Measurements from ENCODE around the gene PLEKHM1.

Gene PLEKHM1

DNA sequence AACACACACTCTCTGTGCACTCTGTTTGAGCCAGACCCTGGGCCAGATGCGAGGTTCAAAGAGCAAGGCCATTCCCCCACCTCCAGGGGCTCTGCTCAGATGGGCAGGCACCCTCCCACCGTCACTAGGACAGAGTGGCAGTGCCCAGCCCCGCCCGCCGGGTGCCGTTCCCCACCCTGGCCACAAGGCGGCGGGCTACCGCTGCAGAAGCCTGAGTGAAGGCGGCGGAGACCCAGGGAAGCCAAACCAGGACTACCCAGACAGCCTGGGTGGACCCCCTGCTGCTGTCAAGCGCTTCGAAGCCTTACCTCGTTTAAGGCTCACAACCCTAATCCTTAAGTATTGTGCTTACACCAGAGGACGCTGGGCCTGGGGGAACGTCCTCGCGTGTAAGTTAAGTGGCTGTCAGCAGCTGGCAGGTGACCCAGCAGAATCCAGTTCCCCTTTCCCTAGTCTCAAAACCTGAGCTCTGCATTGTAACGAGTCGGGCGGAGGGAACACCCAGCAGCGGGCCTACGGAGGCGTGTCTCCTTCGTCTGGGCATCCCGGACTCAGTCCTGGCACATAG lies 62.4 kb downstream of the PLEKHM1 start:
- peaks cover 10% of the 10 kb centered on the region for H3K4me1 ChIP-seq (ENCODE audit: control insufficient read depth, low read depth, low read length)
- H3K27me3 ChIP-seq (ENCODE audit: control insufficient read depth, insufficient read depth, low read length) = peaks cover 64% of the 10 kb centered on the region
- H3K4me3 ChIP-seq (ENCODE audit: low read length) = no peak overlapping the region
- H3K9me3 ChIP-seq (ENCODE audit: control insufficient read depth, low read depth, low read length) = no peaks in the 10 kb centered on the region
- H3K36me3 ChIP-seq (ENCODE audit: control insufficient read depth, low read depth, low read length) = no peaks in the 10 kb centered on the region
- no peak overlapping the region for H3K9ac ChIP-seq (ENCODE audit: low read length)
- H3K27ac ChIP-seq (ENCODE audit: low read length) = no peak overlapping the region

DNA sequence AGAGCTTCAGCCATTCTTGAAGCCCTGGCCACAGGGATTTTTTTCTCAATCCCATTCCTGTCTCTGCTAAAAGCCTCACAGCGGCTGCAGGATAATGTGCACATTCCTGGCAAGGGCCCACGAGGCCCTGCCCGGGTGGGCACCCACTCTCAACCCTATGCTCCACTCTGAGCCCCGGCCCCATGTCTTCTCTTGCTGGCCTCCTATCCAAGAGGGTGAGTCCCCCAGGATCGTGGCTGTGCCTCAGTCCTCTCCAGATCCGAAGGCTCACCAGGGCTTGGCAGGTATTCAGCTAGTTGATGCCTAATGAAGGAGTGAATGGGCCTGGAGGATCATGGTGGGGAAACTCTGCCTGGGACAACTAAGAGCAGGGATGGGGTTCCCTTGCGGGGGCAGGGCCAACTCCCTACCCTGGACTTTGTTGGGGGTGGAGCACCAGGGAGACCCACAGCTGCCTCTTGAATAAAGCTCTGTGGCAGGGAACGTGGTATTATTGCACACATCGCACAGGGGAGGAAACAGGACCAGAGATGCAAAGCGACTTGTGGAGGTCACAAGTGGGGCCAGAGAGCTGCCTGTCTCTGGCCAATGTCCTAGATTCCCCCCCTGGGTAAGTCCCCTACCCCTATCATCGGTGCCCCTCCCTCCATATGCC lies 63.2 kb downstream of the PLEKHM1 start:
- no peak overlapping the region for H3K9ac ChIP-seq (ENCODE audit: low read length)

DNA sequence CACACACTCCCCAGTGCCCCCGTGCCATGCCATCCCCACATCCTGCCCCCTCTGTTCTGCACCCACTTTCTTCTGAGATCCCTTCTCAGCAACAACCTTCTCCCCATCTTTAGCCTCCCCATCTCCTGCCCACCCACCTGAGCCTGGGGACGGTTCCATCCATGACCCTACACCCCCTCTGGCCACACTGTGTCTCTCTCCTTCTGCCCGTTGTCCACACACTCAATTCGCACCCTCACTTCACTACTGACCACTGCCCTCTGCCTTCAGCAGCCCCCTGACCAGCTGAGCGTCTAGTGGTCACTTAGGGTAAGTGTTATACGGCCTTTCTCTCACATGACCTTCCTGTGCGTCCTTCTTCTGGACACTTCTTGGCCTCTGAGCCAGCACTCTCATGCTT lies 64.0 kb downstream of the PLEKHM1 start:
- peaks cover 10% of the 10 kb centered on the region for H3K4me1 ChIP-seq (ENCODE audit: control insufficient read depth, low read depth, low read length)
- H3K9ac ChIP-seq (ENCODE audit: low read length) = no peak overlapping the region
- peaks cover 50% of the 10 kb centered on the region for H3K27me3 ChIP-seq (ENCODE audit: control insufficient read depth, insufficient read depth, low read length)
- no peaks in the 10 kb centered on the region for H3K9me3 ChIP-seq (ENCODE audit: control insufficient read depth, low read depth, low read length)
- H3K36me3 ChIP-seq (ENCODE audit: control insufficient read depth, low read depth, low read length) = no peaks in the 10 kb centered on the region
- H3K4me3 ChIP-seq (ENCODE audit: low read length) = no peak overlapping the region
- H3K27ac ChIP-seq (ENCODE audit: low read length) = no peak overlapping the region

More for the DNA sequence above, 63.2 kb downstream of the PLEKHM1 start:
- no peaks in the 10 kb centered on the region for H3K9me3 ChIP-seq (ENCODE audit: control insufficient read depth, low read depth, low read length)
- H3K4me3 ChIP-seq (ENCODE audit: low read length) = no peak overlapping the region
- H3K36me3 ChIP-seq (ENCODE audit: control insufficient read depth, low read depth, low read length) = no peaks in the 10 kb centered on the region
- H3K27me3 ChIP-seq (ENCODE audit: control insufficient read depth, insufficient read depth, low read length) = peaks cover 57% of the 10 kb centered on the region
- peaks cover 10% of the 10 kb centered on the region for H3K4me1 ChIP-seq (ENCODE audit: control insufficient read depth, low read depth, low read length)
- H3K27ac ChIP-seq (ENCODE audit: low read length) = no peak overlapping the region

DNA sequence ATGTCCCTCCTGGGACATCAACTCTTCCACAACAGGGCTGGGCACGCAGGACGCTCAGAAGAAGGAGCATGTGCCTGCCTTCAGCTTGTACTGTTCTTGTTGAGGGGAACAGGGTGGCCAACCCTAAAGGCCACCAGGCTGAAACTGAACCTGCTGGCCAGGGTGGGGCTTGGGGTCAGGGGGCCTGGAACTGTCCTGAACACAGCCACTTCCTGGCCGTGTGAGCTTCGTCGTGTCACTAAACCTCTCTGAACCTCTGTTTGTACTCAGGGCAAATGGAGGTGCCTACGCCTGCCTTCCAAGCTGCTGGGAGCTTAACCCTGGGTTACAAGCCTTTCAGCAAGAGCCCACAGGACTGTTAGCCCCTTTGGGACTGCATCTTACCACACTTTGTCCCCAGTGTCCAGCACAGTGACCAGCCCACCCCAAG lies 64.5 kb downstream of the PLEKHM1 start:
- peak overlapping the region; percentile 52 for H3K4me3 ChIP-seq (ENCODE audit: low read length)

DNA sequence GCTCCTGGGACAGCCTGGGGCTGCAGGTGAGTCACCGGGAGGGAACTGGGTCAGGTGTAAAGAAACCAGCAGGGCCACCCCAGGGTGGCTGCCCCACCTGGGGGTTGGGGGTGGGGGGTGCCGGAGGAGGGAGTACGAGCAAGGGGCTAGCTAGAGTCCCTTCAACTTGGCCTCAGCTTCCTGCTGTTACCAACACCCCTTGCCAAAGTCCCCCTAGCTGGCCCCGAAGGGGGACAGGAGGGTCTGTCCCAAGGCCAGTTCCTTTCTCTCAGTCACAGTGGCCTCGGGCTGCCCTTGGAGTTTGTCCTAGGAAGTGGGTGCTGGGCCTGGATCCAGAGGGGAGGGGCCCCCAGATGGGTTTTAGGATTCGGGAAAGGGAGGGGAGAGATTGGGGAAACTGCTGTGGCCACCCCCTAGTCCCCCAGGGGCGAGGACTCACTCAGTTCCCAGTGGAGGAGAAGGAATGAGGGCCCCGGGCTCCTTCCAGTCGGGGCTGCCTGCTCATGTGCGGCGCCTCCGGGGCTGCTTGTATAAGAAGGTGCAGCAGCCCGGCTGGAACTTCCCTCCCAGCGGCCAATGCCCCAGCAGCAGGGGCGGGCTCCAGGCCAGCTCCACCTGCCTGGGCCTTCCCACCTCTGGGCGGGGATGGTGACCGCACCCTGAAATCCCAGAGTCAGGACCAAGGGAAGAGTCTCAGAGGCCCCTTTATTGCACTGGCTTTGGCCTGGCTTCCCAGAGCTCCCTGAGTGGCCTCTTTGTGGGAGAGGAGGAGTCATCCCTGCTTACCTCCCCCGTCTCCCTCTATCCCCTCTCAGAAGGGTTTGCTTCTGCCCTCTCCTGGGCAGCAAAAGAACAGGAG lies 65.2 kb downstream of the PLEKHM1 start:
- H3K4me3 ChIP-seq (ENCODE audit: low read length) = peak overlapping the region; percentile 52
- H3K27me3 ChIP-seq (ENCODE audit: control insufficient read depth, insufficient read depth, low read length) = peaks cover 38% of the 10 kb centered on the region
- peaks cover 10% of the 10 kb centered on the region for H3K4me1 ChIP-seq (ENCODE audit: control insufficient read depth, low read depth, low read length)
- H3K9me3 ChIP-seq (ENCODE audit: control insufficient read depth, low read depth, low read length) = no peaks in the 10 kb centered on the region
- H3K9ac ChIP-seq (ENCODE audit: low read length) = no peak overlapping the region
- no peaks in the 10 kb centered on the region for H3K36me3 ChIP-seq (ENCODE audit: control insufficient read depth, low read depth, low read length)
- no peak overlapping the region for H3K27ac ChIP-seq (ENCODE audit: low read length)

More for the DNA sequence above, 64.5 kb downstream of the PLEKHM1 start:
- no peaks in the 10 kb centered on the region for H3K36me3 ChIP-seq (ENCODE audit: control insufficient read depth, low read depth, low read length)
- no peaks in the 10 kb centered on the region for H3K9me3 ChIP-seq (ENCODE audit: control insufficient read depth, low read depth, low read length)
- peaks cover 44% of the 10 kb centered on the region for H3K27me3 ChIP-seq (ENCODE audit: control insufficient read depth, insufficient read depth, low read length)
- no peak overlapping the region for H3K9ac ChIP-seq (ENCODE audit: low read length)
- peaks cover 10% of the 10 kb centered on the region for H3K4me1 ChIP-seq (ENCODE audit: control insufficient read depth, low read depth, low read length)
- no peak overlapping the region for H3K27ac ChIP-seq (ENCODE audit: low read length)

DNA sequence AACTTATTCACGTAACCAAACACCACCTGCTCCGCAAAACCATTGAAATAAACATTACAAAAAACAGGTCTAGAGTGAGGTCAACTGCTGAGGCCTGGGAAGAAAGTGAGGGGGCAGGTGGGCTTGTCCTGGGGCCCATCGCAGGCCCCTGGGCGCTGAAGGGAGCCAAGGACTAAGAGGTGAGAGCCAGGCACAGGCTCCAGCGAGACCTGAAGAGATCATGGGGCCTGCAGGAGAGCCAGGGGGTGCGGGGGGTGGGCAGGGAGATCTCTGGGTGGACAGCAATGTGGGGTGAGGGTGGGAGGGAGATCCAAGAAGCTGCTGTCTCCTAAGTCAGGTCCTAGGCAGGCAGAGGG lies 65.8 kb downstream of the PLEKHM1 start:
- Histone ChIP-seq H3K9ac (ENCODE audit: low read length) (no peak overlapping the region), H3K9me3 (ENCODE audit: control insufficient read depth, low read depth, low read length) (no peaks in the 10 kb centered on the region), H3K27ac (ENCODE audit: low read length) (no peak overlapping the region), H3K27me3 (ENCODE audit: control insufficient read depth, insufficient read depth, low read length) (peaks cover 32% of the 10 kb centered on the region), H3K4me1 (ENCODE audit: control insufficient read depth, low read depth, low read length) (peaks cover 10% of the 10 kb centered on the region), H3K36me3 (ENCODE audit: control insufficient read depth, low read depth, low read length) (no peaks in the 10 kb centered on the region), H3K4me3 (ENCODE audit: low read length) (peak overlapping the region; percentile 52)

DNA sequence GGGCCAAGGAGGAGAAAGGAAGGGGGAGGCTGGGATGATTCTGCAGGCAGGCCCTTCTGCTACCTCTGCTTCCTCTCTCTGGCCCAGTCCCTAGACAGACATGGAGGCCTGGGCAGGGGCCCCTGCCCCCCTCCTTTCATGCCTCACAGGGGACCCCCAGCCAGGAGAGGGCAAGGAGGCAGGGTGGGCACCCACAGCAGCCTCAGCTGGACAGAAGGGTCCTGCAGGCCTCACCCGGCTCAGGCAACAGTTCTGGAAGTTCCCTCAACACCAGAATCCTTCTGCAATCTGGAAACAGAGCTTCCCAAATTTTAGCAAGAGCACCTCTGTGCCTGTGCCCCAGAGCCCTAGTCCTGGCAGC lies 66.6 kb downstream of the PLEKHM1 start:
- Histone ChIP-seq H3K9me3 (ENCODE audit: control insufficient read depth, low read depth, low read length) (no peaks in the 10 kb centered on the region), H3K27me3 (ENCODE audit: control insufficient read depth, insufficient read depth, low read length) (peaks cover 24% of the 10 kb centered on the region), H3K27ac (ENCODE audit: low read length) (no peak overlapping the region), H3K36me3 (ENCODE audit: control insufficient read depth, low read depth, low read length) (no peaks in the 10 kb centered on the region), H3K9ac (ENCODE audit: low read length) (no peak overlapping the region), H3K4me3 (ENCODE audit: low read length) (no peak overlapping the region), H3K4me1 (ENCODE audit: control insufficient read depth, low read depth, low read length) (peaks cover 5% of the 10 kb centered on the region)

DNA sequence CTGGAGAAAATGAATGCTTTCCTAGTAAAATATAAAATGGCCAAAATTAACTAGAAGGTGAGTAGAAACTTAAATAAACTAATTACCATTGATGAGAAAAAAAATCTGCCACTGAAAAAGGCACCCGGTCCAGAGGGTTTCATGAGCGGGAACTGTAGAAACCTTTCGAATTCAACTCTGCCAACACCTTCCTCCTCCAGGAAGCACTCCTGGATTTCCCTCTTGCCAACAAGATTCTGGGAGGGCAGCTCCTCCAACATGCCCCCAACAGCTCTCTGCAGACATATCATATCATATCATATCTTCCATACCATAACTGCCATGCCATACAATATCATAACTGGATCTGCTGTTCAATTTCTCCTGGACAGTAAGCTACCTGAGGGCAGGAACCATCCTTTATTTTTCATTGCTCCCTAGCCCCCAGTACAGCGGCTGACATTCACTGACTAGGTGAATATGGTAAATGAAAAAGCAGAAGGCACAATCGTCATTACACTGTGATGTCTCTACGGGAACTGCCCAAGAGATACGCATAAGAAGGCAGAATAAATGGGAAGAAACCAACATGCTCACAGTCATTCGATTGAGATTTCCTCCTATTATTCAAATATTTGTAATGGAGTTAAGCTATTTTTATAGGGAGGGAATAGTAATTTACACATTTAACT lies 67.1 kb downstream of the PLEKHM1 start:
- H3K4me1 ChIP-seq (ENCODE audit: control insufficient read depth, low read depth, low read length) = peaks cover 2% of the 10 kb centered on the region
- no peaks in the 10 kb centered on the region for H3K9me3 ChIP-seq (ENCODE audit: control insufficient read depth, low read depth, low read length)
- no peak overlapping the region for H3K9ac ChIP-seq (ENCODE audit: low read length)
- H3K4me3 ChIP-seq (ENCODE audit: low read length) = no peak overlapping the region
- no peak overlapping the region for H3K27ac ChIP-seq (ENCODE audit: low read length)
- no peaks in the 10 kb centered on the region for H3K36me3 ChIP-seq (ENCODE audit: control insufficient read depth, low read depth, low read length)
- H3K27me3 ChIP-seq (ENCODE audit: control insufficient read depth, insufficient read depth, low read length) = peaks cover 19% of the 10 kb centered on the region

DNA sequence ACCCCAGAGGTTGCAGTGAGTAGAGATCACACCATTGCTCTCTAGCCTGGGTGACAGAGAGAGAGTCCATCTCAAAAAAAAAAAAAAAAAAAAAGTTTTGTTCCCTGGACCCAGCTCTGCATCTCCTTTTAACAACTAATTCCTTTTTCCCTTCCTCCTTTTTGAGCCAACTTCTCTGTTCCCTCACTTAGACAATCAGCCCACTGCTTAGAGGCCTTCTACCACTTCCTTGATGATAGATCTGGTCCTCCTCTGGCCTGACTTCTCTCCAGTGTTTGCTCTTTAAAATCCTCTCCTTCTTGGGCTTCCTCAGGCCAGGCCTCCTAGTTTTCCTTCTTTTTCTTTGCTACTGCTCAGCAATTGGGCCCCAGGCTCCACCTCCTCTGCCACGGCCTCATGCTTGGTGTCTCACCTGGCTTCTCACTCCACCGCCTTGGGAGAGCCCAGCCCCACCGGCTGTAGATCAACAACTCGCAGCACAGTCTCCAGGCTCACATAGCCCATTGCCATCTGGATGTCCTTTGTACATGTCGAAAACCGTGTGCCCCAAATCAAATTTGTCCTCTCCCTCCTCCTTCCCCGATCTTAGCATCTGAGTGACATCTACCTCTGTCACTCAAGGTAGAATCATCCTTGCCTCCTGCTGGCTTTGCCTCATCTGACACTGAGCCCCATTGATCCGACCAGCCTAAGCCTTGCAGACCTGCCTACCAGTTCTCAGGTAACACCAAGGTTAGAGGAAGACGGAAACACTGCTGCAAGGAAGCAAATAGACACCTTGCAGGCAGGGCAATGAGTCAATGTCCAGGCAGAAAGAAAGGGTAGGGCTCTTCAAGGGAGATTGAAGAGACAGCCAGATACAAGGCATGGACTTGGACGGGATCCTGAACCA lies 75.3 kb downstream of the PLEKHM1 start:
- Histone ChIP-seq H3K36me3 (ENCODE audit: control insufficient read depth, low read depth, low read length) (no peaks in the 10 kb centered on the region), H3K9ac (ENCODE audit: low read length) (no peak overlapping the region), H3K4me3 (ENCODE audit: low read length) (no peak overlapping the region), H3K4me1 (ENCODE audit: control insufficient read depth, low read depth, low read length) (no peaks in the 10 kb centered on the region), H3K27me3 (ENCODE audit: control insufficient read depth, insufficient read depth, low read length) (no peaks in the 10 kb centered on the region), H3K27ac (ENCODE audit: low read length) (no peak overlapping the region), H3K9me3 (ENCODE audit: control insufficient read depth, low read depth, low read length) (no peaks in the 10 kb centered on the region)

DNA sequence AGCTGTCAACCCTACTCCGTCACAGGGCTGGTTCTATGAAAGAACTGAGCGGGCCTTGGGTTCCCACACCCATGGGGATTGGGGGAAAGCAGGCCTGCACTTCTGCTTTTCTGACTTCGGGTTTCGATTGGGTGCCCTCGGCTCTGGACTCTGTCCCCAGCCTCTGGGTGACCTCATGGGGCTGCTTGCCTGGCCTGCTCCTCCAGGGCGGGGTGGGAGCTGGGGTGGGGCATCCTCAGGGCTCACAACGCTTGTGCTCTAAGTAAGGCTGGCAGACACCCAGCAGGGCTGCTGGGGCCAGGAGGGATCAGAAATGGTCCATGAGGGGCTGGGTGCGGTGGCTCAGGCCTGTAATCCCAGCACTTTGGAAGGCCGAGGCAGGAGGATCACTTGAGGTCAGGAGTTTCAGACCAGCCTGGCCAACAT lies 77.0 kb downstream of the PLEKHM1 start:
- H3K9ac ChIP-seq (ENCODE audit: low read length) = no peak overlapping the region
- H3K36me3 ChIP-seq (ENCODE audit: control insufficient read depth, low read depth, low read length) = no peaks in the 10 kb centered on the region
- no peaks in the 10 kb centered on the region for H3K27me3 ChIP-seq (ENCODE audit: control insufficient read depth, insufficient read depth, low read length)
- H3K9me3 ChIP-seq (ENCODE audit: control insufficient read depth, low read depth, low read length) = no peaks in the 10 kb centered on the region
- H3K4me1 ChIP-seq (ENCODE audit: control insufficient read depth, low read depth, low read length) = no peaks in the 10 kb centered on the region
- no peak overlapping the region for H3K27ac ChIP-seq (ENCODE audit: low read length)
- H3K4me3 ChIP-seq (ENCODE audit: low read length) = no peak overlapping the region
